Mucosa of stomach (tissue), 1 donor: Measurements from ENCODE around the gene CALCOCO1.
"Not testable (repeated sequence)": the region's sequence is repeated elsewhere in the genome, so short reads cannot be mapped to it uniquely, and the experiment has no call there.

ENCODE experiments used
- H3K27me3 ChIP-seq: one replicate; pipeline ENCODE4 v1.7.0; 2013; ENCODE audit warnings: mild to moderate bottlenecking, low read length; ENCODE audit not compliant: control insufficient read depth, insufficient read depth
- H3K36me3 ChIP-seq: one replicate; pipeline ENCODE4 v1.7.0; 2013; ENCODE audit warnings: low read length; ENCODE audit not compliant: control insufficient read depth, insufficient read depth
- H3K4me1 ChIP-seq: one replicate; pipeline ENCODE4 v1.7.0; 2013; ENCODE audit warnings: mild to moderate bottlenecking, low read length; ENCODE audit not compliant: control insufficient read depth, insufficient read depth
- H3K4me3 ChIP-seq: one replicate; pipeline ENCODE4 v1.7.0; 2013; ENCODE audit warnings: low read length
- H3K9ac ChIP-seq: one replicate; pipeline ENCODE4 v1.7.0; 2013; ENCODE audit warnings: mild to moderate bottlenecking, low read length, moderate library complexity
- H3K9me3 ChIP-seq: one replicate; pipeline ENCODE4 v1.7.0; 2013; ENCODE audit warnings: mild to moderate bottlenecking, low read length, moderate library complexity; ENCODE audit not compliant: control insufficient read depth
- donor health status: Pancreatic carcinoma.

CALCOCO1 gene

DNA sequence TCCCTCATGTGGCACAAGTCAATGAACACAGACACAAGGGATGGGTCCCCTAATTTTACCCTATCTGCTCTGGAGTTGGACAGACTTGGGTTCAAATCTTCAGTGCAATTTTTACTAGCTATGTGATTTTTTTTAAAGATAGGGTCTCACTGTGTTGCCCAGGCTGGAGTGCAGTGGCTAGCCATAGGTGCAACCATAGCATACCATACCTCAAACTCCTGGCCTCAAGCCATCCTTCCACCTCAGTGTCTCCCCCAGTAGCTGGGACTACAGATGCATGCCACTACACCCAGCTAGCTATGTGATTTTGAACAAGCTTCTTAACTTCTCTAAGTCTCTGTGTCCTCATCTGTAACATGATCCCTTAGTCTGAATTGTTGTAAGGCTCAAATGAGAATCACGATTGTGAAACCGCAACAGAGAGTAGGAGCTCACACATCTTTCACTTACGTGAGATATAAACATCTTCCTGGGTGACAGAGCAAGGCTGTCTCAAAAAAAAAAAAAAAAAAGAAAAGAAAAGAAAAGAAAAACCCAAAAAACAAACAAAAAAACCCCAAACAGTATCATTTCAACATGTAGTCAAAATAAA lies 4.7 kb downstream of the CALCOCO1 start:
- no peak overlapping the region for H3K4me3 ChIP-seq
- no peaks in the 10 kb centered on the region for H3K36me3 ChIP-seq
- no peaks in the 10 kb centered on the region for H3K27me3 ChIP-seq
- H3K9me3 ChIP-seq = no peaks in the 10 kb centered on the region
- H3K9ac ChIP-seq = no peak overlapping the region
- no peaks in the 10 kb centered on the region for H3K4me1 ChIP-seq

GRCh38 chr12:53720946-53721345 lies 6.3 kb downstream of the CALCOCO1 start:
- Histone ChIP-seq H3K36me3 (peaks cover 3% of the 10 kb centered on the region), H3K4me1 (no peaks in the 10 kb centered on the region), H3K27me3 (no peaks in the 10 kb centered on the region), H3K9ac (no peak overlapping the region), H3K4me3 (no peak overlapping the region), H3K9me3 (no peaks in the 10 kb centered on the region)

GRCh38 chr12:53719649-53720048 lies 7.6 kb downstream of the CALCOCO1 start:
- Histone ChIP-seq H3K4me1 (no peaks in the 10 kb centered on the region), H3K9ac (no peak overlapping the region), H3K4me3 (no peak overlapping the region), H3K9me3 (no peaks in the 10 kb centered on the region), H3K36me3 (peaks cover 11% of the 10 kb centered on the region), H3K27me3 (no peaks in the 10 kb centered on the region)

GRCh38 chr12:53718567-53718966 lies 8.7 kb downstream of the CALCOCO1 start:
- not testable (repeated sequence) for H3K4me3 ChIP-seq, H3K9ac ChIP-seq, H3K27me3 ChIP-seq, H3K4me1 ChIP-seq, H3K9me3 ChIP-seq
- peaks cover 21% of the 10 kb centered on the region for H3K36me3 ChIP-seq

GRCh38 chr12:53717319-53717718 lies 9.9 kb downstream of the CALCOCO1 start:
- Histone ChIP-seq H3K27me3 (no peaks in the 10 kb centered on the region), H3K36me3 (peaks cover 30% of the 10 kb centered on the region), H3K9ac (no peak overlapping the region), H3K4me3 (no peak overlapping the region), H3K4me1 (no peaks in the 10 kb centered on the region), H3K9me3 (no peaks in the 10 kb centered on the region)

GRCh38 chr12:53714004-53714403 lies 13.2 kb downstream of the CALCOCO1 start:
- Histone ChIP-seq H3K4me1 (no peaks in the 10 kb centered on the region), H3K9ac (no peak overlapping the region), H3K36me3 (peaks cover 30% of the 10 kb centered on the region), H3K27me3 (peaks cover under 1% of the 10 kb centered on the region), H3K9me3 (no peaks in the 10 kb centered on the region), H3K4me3 (no peak overlapping the region)

- peaks cover 30% of the 10 kb centered on the region for H3K36me3 ChIP-seq
- H3K4me1 ChIP-seq = no peaks in the 10 kb centered on the region
- no peaks in the 10 kb centered on the region for H3K9me3 ChIP-seq
- no peak overlapping the region for H3K9ac ChIP-seq
- peaks cover 5% of the 10 kb centered on the region for H3K27me3 ChIP-seq
- no peak overlapping the region for H3K4me3 ChIP-seq
These were observed 13.7 kb downstream of the CALCOCO1 start for GRCh38 chr12:53713516-53713915.

DNA sequence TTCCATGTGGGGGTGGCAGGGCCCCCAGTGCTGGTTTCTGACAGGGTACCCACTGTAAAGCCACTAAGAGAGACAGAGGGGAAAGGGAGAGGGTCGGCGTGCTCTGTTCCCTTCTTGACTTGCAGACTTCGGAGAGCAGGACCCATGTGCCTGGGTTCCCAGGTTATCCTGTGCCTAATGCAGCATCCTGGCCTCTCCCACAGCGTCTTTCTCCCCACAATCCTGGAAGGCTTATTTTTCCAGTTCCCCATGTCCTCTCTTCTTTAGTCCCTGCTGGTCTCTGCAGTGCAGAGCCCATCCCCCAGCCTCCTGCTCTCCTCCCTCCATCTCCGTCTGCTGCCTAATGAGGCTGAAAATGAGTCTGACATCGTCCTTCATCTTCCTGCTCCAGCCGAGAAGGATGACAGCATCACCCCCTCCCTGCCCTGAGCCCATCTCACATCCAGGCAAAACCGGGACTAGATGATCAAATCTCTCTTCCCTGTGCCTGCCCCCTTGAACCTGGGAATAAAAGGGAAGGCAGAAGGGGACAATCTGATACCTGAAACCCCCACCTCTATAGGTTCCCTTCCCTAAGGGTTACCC lies 15.1 kb downstream of the CALCOCO1 start:
- no peak overlapping the region for H3K9ac ChIP-seq
- H3K27me3 ChIP-seq = peaks cover 15% of the 10 kb centered on the region
- no peak overlapping the region for H3K4me3 ChIP-seq
- H3K36me3 ChIP-seq = peaks cover 30% of the 10 kb centered on the region
- no peaks in the 10 kb centered on the region for H3K9me3 ChIP-seq
- no peaks in the 10 kb centered on the region for H3K4me1 ChIP-seq

DNA sequence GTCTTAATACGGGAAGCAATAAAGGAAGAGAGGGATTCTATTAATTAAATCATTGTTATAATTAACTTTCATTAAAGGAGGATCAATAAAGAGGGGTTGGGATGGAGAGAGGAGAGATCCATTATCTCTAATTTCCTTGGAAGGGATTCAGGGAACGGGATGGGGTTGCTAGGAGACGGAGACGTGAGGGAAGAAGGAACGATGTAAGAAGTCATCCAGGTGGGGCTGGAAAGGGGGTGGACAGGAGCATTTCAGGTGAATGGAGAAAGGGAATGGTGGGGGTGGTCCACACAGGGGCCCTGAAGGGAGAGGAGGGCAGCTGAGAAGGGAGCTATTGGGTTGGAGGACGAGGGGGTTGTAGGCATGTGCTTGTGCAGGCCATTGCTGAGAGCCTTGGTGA lies 17.2 kb downstream of the CALCOCO1 start:
- H3K9me3 ChIP-seq = no peaks in the 10 kb centered on the region
- H3K27me3 ChIP-seq = peaks cover 18% of the 10 kb centered on the region
- H3K9ac ChIP-seq = no peak overlapping the region
- H3K36me3 ChIP-seq = peaks cover 23% of the 10 kb centered on the region
- no peaks in the 10 kb centered on the region for H3K4me1 ChIP-seq
- no peak overlapping the region for H3K4me3 ChIP-seq

- Histone ChIP-seq H3K4me3 (no peak overlapping the region), H3K9ac (no peak overlapping the region), H3K27me3 (peaks cover 19% of the 10 kb centered on the region), H3K4me1 (no peaks in the 10 kb centered on the region), H3K36me3 (peaks cover 19% of the 10 kb centered on the region), H3K9me3 (no peaks in the 10 kb centered on the region)
These were observed 17.6 kb downstream of the CALCOCO1 start for GRCh38 chr12:53709671-53710070.

GRCh38 chr12:53706080-53706479 lies 21.2 kb downstream of the CALCOCO1 start:
- no peaks in the 10 kb centered on the region for H3K4me1 ChIP-seq
- H3K4me3 ChIP-seq = no peak overlapping the region
- H3K27me3 ChIP-seq = peaks cover 52% of the 10 kb centered on the region
- H3K9me3 ChIP-seq = no peaks in the 10 kb centered on the region
- H3K9ac ChIP-seq = no peak overlapping the region
- H3K36me3 ChIP-seq = no peaks in the 10 kb centered on the region

- Histone ChIP-seq H3K27me3 (peaks cover 63% of the 10 kb centered on the region), H3K36me3 (no peaks in the 10 kb centered on the region), H3K4me1 (no peaks in the 10 kb centered on the region), H3K4me3 (no peak overlapping the region), H3K9ac (no peak overlapping the region), H3K9me3 (no peaks in the 10 kb centered on the region)
These were observed 23.5 kb downstream of the CALCOCO1 start for GRCh38 chr12:53703756-53704155.
